ENCODE measurements around the gene ZNF496. TPM values are rescaled to one million over a fixed set of nuclear protein-coding genes. Genes with fewer than 3 reads are reported as not detected.

The ZNF496 gene
- total RNA-seq, 1 experiment from 2014 or later: 66.5 TPM

DNA sequence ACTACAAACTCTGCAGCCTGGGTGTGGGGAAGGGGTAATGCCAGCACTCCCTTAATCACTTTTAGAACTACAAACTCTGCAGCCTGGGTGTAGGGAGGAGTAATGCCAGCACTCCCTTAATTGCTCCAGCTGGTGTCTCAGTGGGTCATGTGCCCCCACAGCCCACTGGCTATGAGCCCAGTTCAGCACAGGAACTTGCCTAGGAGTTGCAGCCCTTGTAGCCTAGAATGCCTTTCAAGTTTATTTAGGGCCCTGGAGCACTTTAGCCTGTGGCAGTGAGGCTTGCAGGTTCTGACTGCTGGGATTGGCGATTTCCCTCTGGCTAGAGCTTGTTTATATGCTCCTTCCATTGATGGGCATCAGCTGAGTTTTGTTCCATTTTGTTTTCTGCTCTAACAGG, 58.7 kb downstream of the ZNF496 start:
- Histone ChIP-seq H3K14ac (ENCODE audit: insufficient read depth, low read length) (no peak overlapping the region; the same call in 1 of the 2 replicates), H2BK12ac (ENCODE audit: insufficient read length, low read depth, low read length) (no peak overlapping the region), H3K23me2 (ENCODE audit: insufficient read length, low read depth, low read length, poor library complexity, severe bottlenecking) (no peaks in the 10 kb centered on the region), H3K56ac (ENCODE audit: insufficient read length, low read depth, low read length) (no peak overlapping the region), H4K20me1 (ENCODE audit: control insufficient read depth, insufficient read depth, insufficient read length) (no peaks in the 10 kb centered on the region), H3K27ac (ENCODE audit: insufficient read length, low read depth, low read length) (no peak overlapping the region), H3K4ac (ENCODE audit: low read depth, low read length) (no peak overlapping the region), H3K79me1 (ENCODE audit: insufficient read depth, low read depth, low read length, poor library complexity, severe bottlenecking) (no peaks in the 10 kb centered on the region), H2BK120ac (ENCODE audit: low read depth, low read length, poor library complexity, severe bottlenecking) (no peak overlapping the region), H2BK5ac (ENCODE audit: insufficient read length, low read length) (no peak overlapping the region), H4K8ac (replicated peaks; ENCODE audit: insufficient read length, low read depth, low read length) (no peak overlapping the region), H2AK5ac (ENCODE audit: insufficient read length, low read length) (no peak overlapping the region), H4K5ac (ENCODE audit: insufficient read length, low read depth, low read length) (no peak overlapping the region), H3K9ac (ENCODE audit: extremely low read depth, insufficient read length, low read length) (no peak overlapping the region), H2AFZ (ENCODE audit: low read length) (no peak overlapping the region), H3K79me2 (ENCODE audit: insufficient read depth, low read length) (no peaks in the 10 kb centered on the region), H3K9me3 (ENCODE audit: control insufficient read depth, low read depth, low read length) (peaks cover 7% of the 10 kb centered on the region), H2BK15ac (ENCODE audit: low read depth, low read length) (no peak overlapping the region), H4K91ac (ENCODE audit: insufficient read length, low read depth, low read length) (no peak overlapping the region), H2BK20ac (ENCODE audit: low read depth, low read length, poor library complexity, severe bottlenecking) (no peak overlapping the region), H3T11ph (ENCODE audit: low read length) (no peak overlapping the region), H3K4me1 (ENCODE audit: insufficient read depth, low read length) (no peaks in the 10 kb centered on the region; the same call in 1 of the 2 replicates), H3K4me2 (ENCODE audit: insufficient read depth, insufficient read length, low read length) (no peak overlapping the region), H3K27me3 (ENCODE audit: insufficient read depth, low read length) (no peaks in the 10 kb centered on the region), H3K18ac (ENCODE audit: insufficient read length, low read depth, low read length) (no peak overlapping the region), H3K23ac (ENCODE audit: insufficient read length, low read depth, low read length) (no peak overlapping the region)
- Mint-ChIP-seq H3K36me3 (ENCODE audit: insufficient read depth in 1 of 3, low read depth in 3 of 3) (peaks cover 8 to 16% (median 11%) of the 10 kb centered on the region in 3 experiments), H3K27ac (no peak overlapping the region), H3K4me3 (no peak overlapping the region), H3K27me3 (ENCODE audit: low read depth) (no peaks in the 10 kb centered on the region; the same call in 1 of the 2 replicates), H3K9me3 (peaks cover 22 to 25% of the 10 kb centered on the region in 2 experiments), H3K4me1 (peaks cover 4% of the 10 kb centered on the region in 2 experiments; a peak in 2 of 4 replicates)
- TF ChIP-seq, protein P1, sequence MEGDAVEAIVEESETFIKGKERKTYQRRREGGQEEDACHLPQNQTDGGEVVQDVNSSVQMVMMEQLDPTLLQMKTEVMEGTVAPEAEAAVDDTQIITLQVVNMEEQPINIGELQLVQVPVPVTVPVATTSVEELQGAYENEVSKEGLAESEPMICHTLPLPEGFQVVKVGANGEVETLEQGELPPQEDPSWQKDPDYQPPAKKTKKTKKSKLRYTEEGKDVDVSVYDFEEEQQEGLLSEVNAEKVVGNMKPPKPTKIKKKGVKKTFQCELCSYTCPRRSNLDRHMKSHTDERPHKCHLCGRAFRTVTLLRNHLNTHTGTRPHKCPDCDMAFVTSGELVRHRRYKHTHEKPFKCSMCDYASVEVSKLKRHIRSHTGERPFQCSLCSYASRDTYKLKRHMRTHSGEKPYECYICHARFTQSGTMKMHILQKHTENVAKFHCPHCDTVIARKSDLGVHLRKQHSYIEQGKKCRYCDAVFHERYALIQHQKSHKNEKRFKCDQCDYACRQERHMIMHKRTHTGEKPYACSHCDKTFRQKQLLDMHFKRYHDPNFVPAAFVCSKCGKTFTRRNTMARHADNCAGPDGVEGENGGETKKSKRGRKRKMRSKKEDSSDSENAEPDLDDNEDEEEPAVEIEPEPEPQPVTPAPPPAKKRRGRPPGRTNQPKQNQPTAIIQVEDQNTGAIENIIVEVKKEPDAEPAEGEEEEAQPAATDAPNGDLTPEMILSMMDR (conservative IDR thresholded peaks at IDR 0.05): no peak
- no CpG with 5 or more reads among the region's 1 CpG for WGBS (ENCODE audit: extremely low coverage, insufficient read length, low lambda C conversion rate)
- no peak for DNase-seq

Measured in H9 (cell line).